AG09309 (cell line): ENCODE measurements around the gene PAEP.

ENCODE experiments used
- DNase-seq: peaks from one replicate; pipeline ENCODE4 v3.0.0-alpha.2; 2010; ENCODE audit warnings: low read depth
- H3K4me3 ChIP-seq: 2 replicates; pipeline ENCODE4 v1.5.1; 2011; ENCODE audit warnings: mild to moderate bottlenecking, low read depth, low read length, moderate library complexity; ENCODE audit not compliant: control insufficient read depth
- CTCF ChIP-seq: IDR thresholded peaks from 2 replicates; pipeline ENCODE4 v1.5.1; 2011; ENCODE audit warnings: mild to moderate bottlenecking, low read depth, low read length, inconsistent platforms; ENCODE audit not compliant: insufficient read depth, control insufficient read depth; ENCODE audit errors: missing control alignments

Gene PAEP

GRCh38 chr9:135612437-135612836 is 50.9 kb downstream of the PAEP start:
- H3K4me3 ChIP-seq = no peak overlapping the region
- no peak for DNase-seq
- TF ChIP-seq CTCF = no peak

GRCh38 chr9:135612981-135613910 is 51.7 kb downstream of the PAEP start:
- no peak for TF ChIP-seq CTCF

GRCh38 chr9:135613946-135614805 is 52.6 kb downstream of the PAEP start:
- no peak overlapping the region for H3K4me3 ChIP-seq
- no peak for DNase-seq
- TF ChIP-seq CTCF = no peak

More at GRCh38 chr9:135612981-135613910, 51.7 kb downstream of the PAEP start:
- DNase-seq = no peak
- no peak overlapping the region for H3K4me3 ChIP-seq

- H3K4me3 ChIP-seq = no peak overlapping the region
- TF ChIP-seq CTCF = no peak
- DNase-seq = no peak
Measured at GRCh38 chr9:135614821-135615665, 53.5 kb downstream of the PAEP start.

- DNase-seq = no peak
- no peak overlapping the region for H3K4me3 ChIP-seq
- no peak for TF ChIP-seq CTCF
Measured at GRCh38 chr9:135615666-135616618, 54.4 kb downstream of the PAEP start.
